Stimulated activated CD8-positive, alpha-beta memory T cell treated with anti-CD3 and anti-CD28 coated beads, Interleukin-2, amount 100 ng/mL, for 1 hour (primary cell): ENCODE results near the gene MED10.

Experiments used
- DNase-seq, 2 donors: peaks; one replicate each; pipeline ENCODE4 v3.0.0-alpha.2; 2020; ENCODE audit warnings: low read depth in 2 of 2

Gene MED10

GRCh38 chr5:6377905-6378765 is at the start of gene MED10:
MED10 (minus strand) TSS chr5:6378547; CDS start chr5:6378483, 64 bp downstream.
- peak; percentile 85 to 91 for DNase-seq

GRCh38 chr5:6427694-6428093 is 49.3 kb upstream of the MED10 start:
- no peak for DNase-seq

GRCh38 chr5:6424700-6425099 is 46.4 kb upstream of the MED10 start:
- DNase-seq = no peak

- no peak for DNase-seq
Observed at GRCh38 chr5:6424110-6424659, 45.8 kb upstream of the MED10 start.

GRCh38 chr5:6423327-6424109 is 45.2 kb upstream of the MED10 start:
- no peak for DNase-seq

- DNase-seq = no peak
Observed at GRCh38 chr5:6419340-6419852, 41.0 kb upstream of the MED10 start.

GRCh38 chr5:6418679-6419276 is 40.4 kb upstream of the MED10 start:
- DNase-seq = no peak

- no peak for DNase-seq
Observed at GRCh38 chr5:6417657-6418056, 39.3 kb upstream of the MED10 start.

- no peak for DNase-seq
Observed at GRCh38 chr5:6412811-6413210, 34.5 kb upstream of the MED10 start.

GRCh38 chr5:6411141-6411540 is 32.8 kb upstream of the MED10 start:
- DNase-seq = no peak

GRCh38 chr5:6410421-6410820 is 32.1 kb upstream of the MED10 start:
- DNase-seq = no peak

GRCh38 chr5:6408627-6409446 is 30.5 kb upstream of the MED10 start:
- no peak for DNase-seq

GRCh38 chr5:6408260-6408596 is 29.9 kb upstream of the MED10 start:
- DNase-seq = no peak

- DNase-seq = no peak
Observed at GRCh38 chr5:6407558-6408259, 29.4 kb upstream of the MED10 start.

GRCh38 chr5:6405591-6405990 is 27.2 kb upstream of the MED10 start:
- DNase-seq = no peak

- DNase-seq = no peak
Observed at GRCh38 chr5:6404129-6404528, 25.8 kb upstream of the MED10 start.

- no peak for DNase-seq
Observed at GRCh38 chr5:6403416-6403815, 25.1 kb upstream of the MED10 start.

GRCh38 chr5:6402939-6403338 is 24.6 kb upstream of the MED10 start:
- no peak for DNase-seq

GRCh38 chr5:6401410-6401809 is 23.1 kb upstream of the MED10 start:
- no peak for DNase-seq
